Heart right ventricle (tissue), 16 donors: ENCODE data around the gene FCN2. TPM values are rescaled to one million over a fixed set of nuclear protein-coding genes. Genes with fewer than 3 reads are reported as not detected.
A peak's percentile ranks its signal among the peaks of the same experiment; 100 is the strongest.

Experiments used
- ATAC-seq, 8 donors: fragments of 200-7000 bp; cut with Tn5 transposase; one replicate each; pipeline ENCODE4 v1.9.1; 2020; ENCODE audit warnings: mild to moderate bottlenecking in 8 of 8, moderate library complexity in 8 of 8, moderate number of reproducible peaks in 1 of 8
- DNase-seq, 2 donors: peaks; one replicate each; pipeline ENCODE4 v3.0.0-alpha.2; 2020
- H3K27ac ChIP-seq, 10 donors: fragments of 200-600 bp; sonication (generic) in 2 of 10; one replicate each; pipeline versions ENCODE4 v1.5.0 to v1.8.0; 2020 to 2022; ENCODE audit warnings: mild to moderate bottlenecking in 3 of 10
- H3K27me3 ChIP-seq, 7 donors: fragments of 200-600 bp; one replicate each; pipeline ENCODE4 v1.8.0; 2021 to 2022; ENCODE audit warnings: mild to moderate bottlenecking in 2 of 7
- H3K36me3 ChIP-seq, 9 donors: fragments of 200-600 bp; sonication (generic) in 1 of 9; one replicate each; pipeline versions ENCODE4 v1.5.0 to v1.8.0; 2020 to 2022; ENCODE audit warnings: mild to moderate bottlenecking in 2 of 9
- H3K4me1 ChIP-seq, 9 donors: fragments of 200-600 bp; sonication (generic) in 1 of 9; one replicate each; pipeline versions ENCODE4 v1.5.0 to v1.8.0; 2020 to 2022; ENCODE audit warnings: mild to moderate bottlenecking in 4 of 9
- H3K4me3 ChIP-seq, 10 donors: fragments of 200-600 bp; sonication (generic) in 2 of 10; one replicate each; pipeline versions ENCODE4 v1.5.0 to v1.8.0; 2020 to 2022; ENCODE audit warnings: mild to moderate bottlenecking in 7 of 10, moderate library complexity in 2 of 10
- H3K9me3 ChIP-seq, 11 donors: fragments of 200-600 bp in 10 of 11; sonication (generic) in 2 of 11; one replicate each; pipeline versions ENCODE4 v1.5.0 to v1.8.0; 2013 to 2022; ENCODE audit warnings: mild to moderate bottlenecking in 2 of 11, control low read depth in 1 of 11, moderate library complexity in 1 of 11
- CTCF ChIP-seq, 9 donors: fragments of 200-600 bp; sonication (generic) in 2 of 9; IDR thresholded peaks; one replicate each; pipeline versions ENCODE4 v1.5.0 to v1.8.0; 2021 to 2022; ENCODE audit warnings: antibody characterized with exemption in 9 of 9, mild to moderate bottlenecking in 5 of 9, moderate library complexity in 1 of 9
- WGBS, 2 donors: extraction: QIAGEN DNeasy Blood & Tissue Kit; methylation state at CpG; one replicate each; pipeline ENCODE4 v1.1.7; 2013; ENCODE audit warnings: inconsistent platforms in 1 of 2; 5-methylcytosine and 5-hydroxymethylcytosine counted together
- intact Hi-C, 10 donors: fragments of 100-400 bp; cut with DNase I; formaldehyde crosslinking; loops; one replicate each; pipeline versions ENCODE4 v1.11.1 to v1.14.2; 2022
- polyA plus RNA-seq, 2 donors: library from polyadenylated mRNA; stranded (reverse); fragments of 200-250 nt; gene quantifications; one replicate each; pipeline ENCODE4 v1.2.3, GENCODE V29; 2013
- total RNA-seq, 10 donors: library from RNA; stranded (reverse); fragmentation: NEBNext Ultra II Directional in 3 of 10; extraction: Animal tissue kit (Norgen Biotek cat#: 25700) in 3 of 10; gene quantifications; one replicate each; pipeline versions ENCODE4 v1.2.1 to v1.2.4, GENCODE V29; 2021 to 2023
- donor health status: Arrhythmogenic right ventricular cardiomyopathy.
- donor health status: ischemic (EF 13 %, LVEDD 7.1; RV severe dilation, severe dysfunction).
- donor health status: healthy with polysubstance abuse.
- donor health status: DM: no; HTN: yes; CAD: no.
- donor health status: DM: no; HTN: no; CAD: no.
- donor health status: ischemic (EF 25% LVEDD 6.9; RV normal size, moderate dysfunction).
- donor health status: ischemic (EF 25% LVEDD 5.7; RV mildly dilated, moderate dysfunction).
- donor health status: healthy.
- donor health status: DM: yes; HTN: yes; CAD: no.
- donor health status: Ischemic cardiomyopathy.
- donor health status: ischemic (EF 35%, LVEDD 5.7; RV mildly dilated, moderate dysfunction).
- donor health status: nonischemic (EF 11% LVEDD 7.7; RV severe dilation, severe dysfunction).
- donor health status: DM: yes; HTN: yes; CAD: no.
- donor health status: PGD.
- donor health status: ischemic (EF 29% LVEDD 5.4; RV normal size, mild dysfunction).
- donor health status: nonischemic (EF 23%, LVEDD 6.1; RV moderate dilation, normal function).

FCN2 gene
- total and polyA plus RNA-seq, 12 donors = 0.19 to 0.46 (median 0.26) TPM; not detected in 7

GRCh38 chr9:134847752-134848432, 32.7 kb upstream of the FCN2 start:
- Histone ChIP-seq H3K27me3 (no peaks in the 10 kb centered on the region), H3K4me3 (no peak overlapping the region), H3K9me3 (peaks cover 0 to 9% (median 0%) of the 10 kb centered on the region in 11 donors), H3K4me1 (peaks cover 0 to 3% (median 0%) of the 10 kb centered on the region in 9 donors), H3K27ac (no peak overlapping the region), H3K36me3 (peaks cover 0 to 15% (median 0%) of the 10 kb centered on the region in 9 donors)
- intact Hi-C loops = no loop called here
- DNase-seq (no peak), ATAC-seq (peak in 5 of 8 donors; percentile 22 to 65 (median 37))
- 72 to 74% methylated on average over 16 of the region's 16 CpGs for WGBS, 2 donors
- TF ChIP-seq CTCF (IDR thresholded peaks at IDR 0.05) = no peak

DNA sequence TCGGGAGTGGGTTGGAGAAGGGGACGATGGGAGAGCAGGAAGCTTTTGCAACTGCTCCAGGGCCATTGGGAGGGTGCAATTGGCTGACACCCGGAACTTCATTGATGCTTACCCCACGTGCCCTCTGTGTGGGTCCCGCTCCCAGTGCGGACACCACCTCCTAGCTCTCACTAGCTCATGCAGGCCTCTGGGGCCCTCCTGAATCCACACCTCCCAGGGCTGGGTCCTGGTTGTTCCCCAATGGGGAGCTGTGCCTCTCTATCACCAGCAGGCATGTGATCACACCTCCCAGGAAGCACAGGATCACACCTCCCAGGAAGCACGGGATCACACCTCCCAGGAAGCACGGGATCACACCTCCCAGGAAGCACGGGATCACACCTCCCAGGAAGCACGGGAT, 32.1 kb upstream of the FCN2 start:
- ATAC-seq = peak in 1 of 8 donors; percentile 8
- intact Hi-C loops = no loop called here
- Histone ChIP-seq H3K27me3 (no peaks in the 10 kb centered on the region), H3K9me3 (peaks cover 0 to 9% (median 0%) of the 10 kb centered on the region in 11 donors), H3K4me3 (no peak overlapping the region), H3K4me1 (peaks cover 0 to under 1% (median 0%) of the 10 kb centered on the region in 9 donors), H3K27ac (no peak overlapping the region), H3K36me3 (peaks cover 0 to 9% (median 0%) of the 10 kb centered on the region in 9 donors)
- WGBS, 2 donors = 89% methylated on average over 10 of the region's 10 CpGs
- no peak for TF ChIP-seq CTCF (IDR thresholded peaks at IDR 0.05)
- no peak for DNase-seq

- no peak for TF ChIP-seq CTCF (IDR thresholded peaks at IDR 0.05)
- intact Hi-C loops = no loop called here
- 88 to 90% methylated on average over 9 of the region's 9 CpGs for WGBS, 2 donors
- Histone ChIP-seq H3K4me1 (no peaks in the 10 kb centered on the region), H3K9me3 (peaks cover 0 to 9% (median 0%) of the 10 kb centered on the region in 11 donors), H3K27ac (no peak overlapping the region), H3K27me3 (peaks cover 0 to 4% (median 0%) of the 10 kb centered on the region in 7 donors), H3K36me3 (no peaks in the 10 kb centered on the region), H3K4me3 (no peak overlapping the region)
- ATAC-seq (no peak), DNase-seq (no peak)
These were observed 30.0 kb upstream of the FCN2 start for GRCh38 chr9:134850611-134851010.

DNA sequence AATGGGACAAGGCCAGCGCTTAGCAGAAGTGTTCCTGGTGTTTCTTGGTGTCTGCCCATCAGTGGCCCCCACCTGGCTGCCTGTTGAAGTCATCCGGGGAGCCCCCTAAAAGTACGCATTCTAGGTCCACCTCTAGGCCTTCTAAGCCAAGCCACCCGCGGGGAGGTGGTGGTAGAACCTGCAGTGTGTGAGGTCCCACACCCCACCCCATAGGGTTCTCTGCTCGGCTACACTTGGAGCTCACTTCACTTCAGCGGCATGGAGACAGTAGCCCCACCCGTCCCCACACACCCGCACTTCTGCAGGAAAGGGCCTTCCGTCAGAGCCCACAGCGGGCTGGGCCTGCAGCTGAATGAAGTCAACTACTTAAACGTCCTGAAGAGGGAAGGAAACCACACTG, 29.6 kb upstream of the FCN2 start:
- WGBS, 2 donors = 77 to 85% methylated on average over 12 of the region's 12 CpGs

More for the DNA sequence above, 29.6 kb upstream of the FCN2 start:
- DNase-seq (no peak), ATAC-seq (no peak)
- peaks cover 0 to 8% (median 0%) of the 10 kb centered on the region in 7 donors for H3K27me3 ChIP-seq
- TF ChIP-seq CTCF (IDR thresholded peaks at IDR 0.05) = no peak
- peaks cover 0 to 9% (median 0%) of the 10 kb centered on the region in 11 donors for H3K9me3 ChIP-seq
- H3K4me3 ChIP-seq = no peak overlapping the region
- no peaks in the 10 kb centered on the region for H3K4me1 ChIP-seq
- H3K27ac ChIP-seq = no peak overlapping the region
- no peaks in the 10 kb centered on the region for H3K36me3 ChIP-seq
- intact Hi-C loops = no loop called here
